ENCODE data around the gene PAM.
"Not testable (repeated sequence)": the region's sequence is repeated elsewhere in the genome, so short reads cannot be mapped to it uniquely, and the experiment has no call there.

The PAM gene

GRCh38 chr5:102754767-102755431, at the start of gene PAM:
Gene PAM, plus strand, starts transcription at chr5:102755305. Its CDS starts 110,891 bp downstream, at chr5:102866196.
- peak; percentile 29 for DNase-seq

- DNase-seq: no peak
These were observed 43.4 kb upstream of the PAM start for GRCh38 chr5:102711525-102712385.

- no peak for DNase-seq
These were observed 41.8 kb upstream of the PAM start for GRCh38 chr5:102713278-102713677.

GRCh38 chr5:102713682-102714231, 41.3 kb upstream of the PAM start:
- DNase-seq: no peak

- no peak for DNase-seq
These were observed 39.9 kb upstream of the PAM start for GRCh38 chr5:102715082-102715807.

GRCh38 chr5:102716017-102716416, 39.1 kb upstream of the PAM start:
- no peak for DNase-seq

GRCh38 chr5:102718819-102719218, 36.3 kb upstream of the PAM start:
- DNase-seq: no peak

GRCh38 chr5:102719886-102720285, 35.2 kb upstream of the PAM start:
- no peak for DNase-seq

GRCh38 chr5:102720969-102721368, 34.1 kb upstream of the PAM start:
- DNase-seq: no peak

GRCh38 chr5:102722931-102723330, 32.2 kb upstream of the PAM start:
- DNase-seq: no peak

- no peak for DNase-seq
These were observed 23.4 kb upstream of the PAM start for GRCh38 chr5:102731693-102732092.

- no peak for DNase-seq
These were observed 21.6 kb upstream of the PAM start for GRCh38 chr5:102733534-102733933.

GRCh38 chr5:102737161-102737560, 17.9 kb upstream of the PAM start:
- DNase-seq: no peak

- no peak for DNase-seq
These were observed 17.2 kb upstream of the PAM start for GRCh38 chr5:102737805-102738469.

- DNase-seq: no peak
These were observed 14.6 kb upstream of the PAM start for GRCh38 chr5:102740515-102740914.

- DNase-seq: no peak
These were observed 12.9 kb upstream of the PAM start for GRCh38 chr5:102742215-102742614.

GRCh38 chr5:102743900-102744299, 11.2 kb upstream of the PAM start:
- no peak for DNase-seq

GRCh38 chr5:102747386-102748166, 7.5 kb upstream of the PAM start:
- no peak for DNase-seq

- no peak for DNase-seq
These were observed 5.6 kb upstream of the PAM start for GRCh38 chr5:102749416-102750030.

- no peak for DNase-seq
These were observed 4.8 kb upstream of the PAM start for GRCh38 chr5:102750151-102750834.

- not testable (repeated sequence) for DNase-seq
These were observed 3.2 kb upstream of the PAM start for GRCh38 chr5:102751903-102752376.
